HG03558 (cell line): ENCODE results near the gene PDGFD.

ENCODE experiments used
- ATAC-seq: cut with Tn5 transposase; IDR thresholded peaks from one replicate; pipeline ENCODE4 v1.9.1; 2021; ENCODE audit warnings: moderate number of reproducible peaks; ENCODE audit not compliant: unreplicated experiment; ENCODE audit errors: extremely low read depth

PDGFD gene

DNA sequence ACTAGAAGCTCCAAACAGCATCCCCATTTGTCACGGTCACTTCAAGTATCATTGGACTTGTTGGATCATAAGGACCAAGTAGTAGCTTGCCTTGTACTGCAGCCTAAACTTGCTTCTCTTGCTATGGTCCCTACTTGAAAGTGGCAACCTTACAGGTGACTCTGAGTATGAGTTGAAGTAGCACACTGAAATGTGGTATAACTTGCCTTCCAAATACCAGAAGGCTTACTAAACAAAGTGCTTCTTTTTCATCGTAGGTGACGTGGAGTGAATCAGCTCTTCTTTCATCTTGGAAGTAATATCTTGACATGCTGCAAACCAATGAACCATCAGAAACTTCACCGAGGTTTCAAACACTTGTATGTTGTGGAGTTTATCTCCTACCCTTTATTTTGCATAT lies 296.5 kb downstream of the PDGFD start:
- ATAC-seq = no peak

DNA sequence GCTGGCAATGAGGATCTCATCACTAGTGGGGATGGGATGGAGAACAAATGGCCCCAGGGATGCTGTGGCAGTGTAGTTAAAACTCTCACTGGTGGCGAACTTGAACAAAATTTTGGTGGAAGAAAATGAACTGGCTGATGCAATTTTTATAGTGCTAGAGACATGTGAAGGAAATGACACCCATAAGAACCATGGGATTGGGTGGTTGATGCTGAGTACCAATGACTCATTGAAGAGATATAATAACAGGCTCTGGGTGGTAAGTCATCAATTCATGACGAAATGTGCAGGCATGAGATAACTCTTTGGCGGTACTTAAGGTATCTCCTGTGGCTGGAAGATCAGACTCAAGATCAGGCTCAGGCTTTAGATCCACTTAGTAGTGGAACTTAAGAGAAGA lies 300.4 kb downstream of the PDGFD start:
- ATAC-seq = no peak

DNA sequence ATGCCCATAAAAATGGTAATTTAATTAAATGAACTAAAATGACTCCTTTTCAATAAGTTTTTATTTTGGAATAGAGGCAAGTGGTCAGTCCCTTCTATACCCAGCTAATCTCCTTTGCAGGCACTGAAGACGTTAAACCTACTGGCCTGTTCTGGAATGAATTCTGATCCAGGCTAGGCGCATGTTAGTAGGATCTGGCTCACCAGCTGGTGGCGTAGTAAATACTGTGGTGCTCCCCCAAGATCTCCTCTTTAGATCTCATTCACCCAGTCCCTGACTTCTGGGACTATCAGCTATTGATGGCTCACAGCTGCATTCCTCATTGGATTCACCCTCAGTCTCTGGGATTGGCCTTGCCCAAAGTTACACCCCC lies 301.2 kb downstream of the PDGFD start:
- no peak for ATAC-seq

DNA sequence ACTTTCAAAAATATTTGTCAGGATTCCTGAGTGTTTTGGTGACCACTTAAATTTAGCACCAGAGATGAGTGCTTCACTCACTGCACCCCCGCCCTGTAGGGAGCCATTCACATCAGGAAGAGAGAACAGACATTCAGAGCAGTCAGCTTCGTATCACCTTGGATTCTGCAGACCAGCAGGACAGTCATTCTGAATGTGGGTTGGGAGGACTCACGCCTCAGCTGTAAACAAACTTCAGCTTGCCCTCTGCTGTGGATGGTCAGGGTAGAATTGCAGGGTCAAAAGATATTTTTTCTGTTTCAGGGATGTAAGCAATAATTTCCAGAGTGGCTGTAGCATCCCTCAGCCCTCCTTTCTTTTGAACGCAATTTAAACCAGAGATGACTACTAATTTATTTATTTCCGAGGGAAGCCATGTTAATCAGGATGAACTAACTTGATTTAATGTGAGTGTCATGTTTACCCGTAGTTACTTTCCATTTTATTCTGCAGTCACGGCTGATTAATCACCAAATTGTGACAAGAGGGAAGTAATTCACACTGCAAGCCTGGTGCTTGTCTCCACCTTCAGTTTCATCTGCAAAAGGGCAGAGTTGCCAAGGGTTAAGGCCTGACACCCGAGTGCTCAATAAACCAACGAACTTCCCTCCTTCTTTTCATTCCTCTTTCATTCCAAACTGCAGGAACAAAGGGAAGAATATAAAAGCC lies 301.7 kb downstream of the PDGFD start:
- ATAC-seq = no peak
